Ectodermal cell (in vitro differentiated cells): ENCODE data around the gene VARS2. TPM values are rescaled to one million over a fixed set of nuclear protein-coding genes. Genes with fewer than 3 reads are reported as not detected.
"Not testable (repeated sequence)": the region's sequence is repeated elsewhere in the genome, so short reads cannot be mapped to it uniquely, and the experiment has no call there.

Experiments
- H3K27ac ChIP-seq: 2 replicates; pipeline ENCODE4 v1.7.0; 2013; ENCODE audit warnings: mild to moderate bottlenecking, low read depth, low read length; ENCODE audit not compliant: insufficient read depth, poor library complexity, severe bottlenecking
- H3K27me3 ChIP-seq: 2 replicates; pipeline ENCODE4 v1.7.0; 2013; ENCODE audit warnings: mild to moderate bottlenecking, low read length; ENCODE audit not compliant: insufficient read depth, control insufficient read depth, poor library complexity, severe bottlenecking
- H3K36me3 ChIP-seq: one replicate; pipeline ENCODE4 v1.7.0; 2013; ENCODE audit warnings: low read length; ENCODE audit not compliant: control insufficient read depth, insufficient read depth
- H3K4me1 ChIP-seq: one replicate; pipeline ENCODE4 v1.7.0; 2013; ENCODE audit warnings: low read length; ENCODE audit not compliant: control insufficient read depth, insufficient read depth
- H3K4me3 ChIP-seq: 2 replicates; pipeline ENCODE4 v1.7.0; 2013; ENCODE audit warnings: low read depth, low read length, control low read depth; ENCODE audit not compliant: insufficient read depth
- H3K9me3 ChIP-seq: 2 replicates; pipeline ENCODE4 v1.7.0; 2013; ENCODE audit warnings: mild to moderate bottlenecking, low read length, moderate library complexity; ENCODE audit not compliant: control insufficient read depth
- WGBS, 2 experiments: methylation state at CpG; one replicate each; pipeline ENCODE4 v1.1.7; 2013; ENCODE audit warnings: missing lambda C conversion rate in 2 of 2; 5-methylcytosine and 5-hydroxymethylcytosine counted together
- polyA plus RNA-seq, 4 experiments: library from polyadenylated mRNA; stranded (reverse); fragments of 50-300 nt; gene quantifications; one replicate each; pipeline ENCODE4 v1.2.3, GENCODE V29; 2013

The VARS2 gene
- polyA plus RNA-seq (2013, experiment 1 of 4) = 93.5 TPM
- 91.2 TPM for polyA plus RNA-seq (2013, experiment 2 of 4)
- polyA plus RNA-seq (2013, experiment 3 of 4) = 56.0 TPM
- polyA plus RNA-seq (2013, experiment 4 of 4) = 65.6 TPM

DNA sequence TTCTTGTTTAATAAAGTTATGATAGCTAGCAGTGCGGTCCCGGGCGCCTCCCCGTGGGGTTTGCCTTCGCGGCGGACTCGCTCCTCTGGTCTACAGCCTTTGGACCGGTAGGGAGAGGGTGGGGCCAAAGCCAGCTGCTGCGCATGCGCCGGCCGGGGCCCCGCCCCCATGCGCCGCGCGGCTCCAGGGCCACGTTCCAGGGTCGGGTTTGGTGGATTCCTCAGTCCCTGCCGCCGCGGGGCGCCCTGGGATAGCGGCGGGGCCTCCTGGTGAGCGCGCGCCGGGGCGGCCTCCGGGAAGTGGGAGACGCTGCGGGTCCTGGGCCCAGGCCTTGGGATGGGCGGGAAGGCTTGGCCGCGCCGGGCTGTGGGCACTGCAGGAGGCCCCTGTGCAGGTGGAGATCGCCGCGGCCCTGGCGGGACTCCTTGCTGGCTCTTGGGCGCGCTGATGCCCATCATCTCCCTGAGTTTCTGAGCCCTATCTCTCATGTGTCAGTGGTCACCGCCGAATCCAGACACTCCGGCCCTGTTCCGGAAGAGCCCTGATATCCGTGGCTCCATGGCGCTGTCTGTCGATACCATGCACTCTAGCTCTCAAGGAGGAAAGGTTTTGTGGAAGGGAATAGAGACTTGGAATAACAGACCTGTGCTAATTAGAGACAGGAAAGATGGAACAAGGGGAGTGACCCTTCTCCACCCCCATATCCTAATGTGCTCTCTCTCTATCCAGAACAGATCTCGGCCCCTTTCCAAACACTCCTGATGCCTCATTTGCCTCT is at the start of gene VARS2:
VARS2 (plus strand) TSS at position 163 of the 778 bp plus-strand sequence; CDS start at position 762, 599 bp downstream.
- Histone ChIP-seq H3K9me3 (no peaks in the 10 kb centered on the region), H3K4me1 (peaks cover 11% of the 10 kb centered on the region), H3K36me3 (peaks cover 20% of the 10 kb centered on the region), H3K27me3 (no peaks in the 10 kb centered on the region), H3K4me3 (peak within 1 kb of the TSS; percentile 67), H3K27ac (peak within 1 kb of the TSS; percentile 16)
- 7% methylated on average over 52 of the region's 52 CpGs for WGBS, 2 experiments

DNA sequence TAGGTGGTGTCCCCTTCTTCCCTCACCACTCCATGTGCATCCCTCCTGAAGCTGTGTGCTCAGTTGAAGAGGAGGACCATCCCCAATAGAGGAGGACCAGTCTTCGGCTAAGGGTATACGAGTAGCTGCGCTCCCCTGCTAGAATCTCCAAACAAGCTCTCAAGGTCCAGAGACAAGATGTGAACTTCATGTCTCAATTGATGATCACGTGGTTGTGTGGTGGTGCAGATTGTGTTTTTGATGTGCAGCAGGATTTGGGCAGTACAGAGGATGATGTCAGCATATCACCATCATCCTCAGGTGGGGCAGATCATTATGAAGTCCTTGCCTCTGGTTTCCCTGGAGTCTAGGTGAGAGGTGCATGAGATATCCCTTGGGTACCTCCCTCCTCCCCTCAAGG is 49.7 kb upstream of the VARS2 start:
- Histone ChIP-seq H3K4me1 (no peaks in the 10 kb centered on the region), H3K4me3 (no peak overlapping the region), H3K9me3 (no peaks in the 10 kb centered on the region), H3K36me3 (no peaks in the 10 kb centered on the region), H3K27me3 (no peaks in the 10 kb centered on the region), H3K27ac (no peak overlapping the region)
- WGBS, 2 experiments = 94% methylated on average over 4 of the region's 4 CpGs

DNA sequence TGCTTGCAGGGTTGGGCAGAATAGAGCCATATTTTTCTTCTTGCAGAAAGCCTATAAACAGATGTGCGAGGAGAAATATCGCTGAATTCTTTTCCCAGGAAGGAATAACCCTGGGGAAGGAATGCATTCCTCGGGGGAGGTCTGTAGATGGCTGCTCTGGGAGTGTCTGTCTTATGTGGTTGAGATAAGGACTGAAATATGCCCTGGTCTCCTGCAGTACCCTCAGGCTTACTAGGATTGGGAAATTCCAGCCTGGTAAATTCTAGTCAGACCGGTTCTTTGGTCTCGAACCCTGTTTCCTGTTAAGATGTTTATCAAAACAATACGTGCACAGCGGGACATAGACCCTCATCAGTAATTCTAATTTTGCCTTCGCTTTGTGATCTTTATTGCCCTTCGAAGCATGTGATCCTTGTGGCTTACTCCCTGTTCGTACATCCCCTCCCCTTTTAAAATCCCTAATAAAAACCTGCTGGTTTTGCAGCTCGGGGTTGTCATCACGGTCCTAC is 44.7 kb upstream of the VARS2 start:
- H3K27ac ChIP-seq, H3K9me3 ChIP-seq, H3K4me1 ChIP-seq, H3K27me3 ChIP-seq, H3K36me3 ChIP-seq, H3K4me3 ChIP-seq: not testable (repeated sequence)
- 91 to 92% methylated on average over 12 of the region's 12 CpGs for WGBS, 2 experiments

DNA sequence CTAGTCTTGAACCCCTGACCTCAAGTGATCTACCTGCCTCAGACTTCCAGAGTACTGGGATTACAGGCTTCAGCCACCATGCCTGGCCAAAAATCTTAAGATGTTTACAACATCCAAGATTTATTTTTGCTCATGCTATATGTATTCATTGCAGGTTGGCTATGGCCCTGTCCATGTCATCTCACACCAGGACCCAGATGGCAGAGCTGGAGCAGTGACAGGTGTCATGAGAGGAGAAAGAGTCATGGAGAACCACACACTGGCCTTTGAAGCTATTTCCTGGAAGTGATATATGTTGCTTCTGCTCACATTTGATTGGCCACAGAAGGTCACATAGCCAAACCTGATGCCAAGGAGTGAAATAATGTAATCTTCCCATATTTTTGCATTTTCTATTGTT is 43.5 kb upstream of the VARS2 start:
- Histone ChIP-seq H3K36me3 (no peaks in the 10 kb centered on the region), H3K9me3 (peaks cover 5% of the 10 kb centered on the region), H3K27me3 (no peaks in the 10 kb centered on the region)

DNA sequence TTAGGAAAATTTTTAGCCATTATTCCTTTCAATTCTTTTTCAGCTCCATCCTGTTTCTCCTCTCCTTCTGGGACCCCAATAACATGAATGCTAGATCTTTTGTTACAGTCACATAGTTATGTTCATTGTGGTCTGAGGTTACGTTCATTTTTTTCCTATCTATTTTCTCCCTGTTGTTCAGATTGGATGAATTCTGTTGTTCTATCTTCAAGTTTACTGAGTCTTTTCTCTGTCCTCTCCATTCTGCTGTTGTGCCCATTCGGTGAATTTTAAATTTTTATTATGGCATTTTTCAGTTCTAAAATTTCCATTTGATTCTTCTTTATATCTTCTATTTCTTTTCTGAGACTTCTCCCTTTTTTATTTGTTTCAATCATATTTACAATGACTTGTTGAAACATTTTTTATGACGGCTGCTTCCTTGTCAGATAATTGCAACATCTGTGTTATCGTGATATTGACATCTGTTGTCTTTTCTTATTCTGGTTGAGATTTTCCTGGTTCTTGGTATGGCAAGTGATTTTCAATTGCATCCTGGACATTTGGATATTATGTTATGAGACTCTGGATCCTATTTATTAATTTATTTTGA is 42.4 kb upstream of the VARS2 start:
- Histone ChIP-seq H3K27ac (no peak overlapping the region), H3K4me3 (no peak overlapping the region), H3K36me3 (no peaks in the 10 kb centered on the region), H3K9me3 (peaks cover 5% of the 10 kb centered on the region), H3K4me1 (no peaks in the 10 kb centered on the region), H3K27me3 (no peaks in the 10 kb centered on the region)
- WGBS, 2 experiments = 94% methylated on average over 3 to 4 of the region's 4 CpGs

More for the DNA sequence above, 43.5 kb upstream of the VARS2 start:
- H3K27ac ChIP-seq = no peak overlapping the region
- no peaks in the 10 kb centered on the region for H3K4me1 ChIP-seq
- no peak overlapping the region for H3K4me3 ChIP-seq

DNA sequence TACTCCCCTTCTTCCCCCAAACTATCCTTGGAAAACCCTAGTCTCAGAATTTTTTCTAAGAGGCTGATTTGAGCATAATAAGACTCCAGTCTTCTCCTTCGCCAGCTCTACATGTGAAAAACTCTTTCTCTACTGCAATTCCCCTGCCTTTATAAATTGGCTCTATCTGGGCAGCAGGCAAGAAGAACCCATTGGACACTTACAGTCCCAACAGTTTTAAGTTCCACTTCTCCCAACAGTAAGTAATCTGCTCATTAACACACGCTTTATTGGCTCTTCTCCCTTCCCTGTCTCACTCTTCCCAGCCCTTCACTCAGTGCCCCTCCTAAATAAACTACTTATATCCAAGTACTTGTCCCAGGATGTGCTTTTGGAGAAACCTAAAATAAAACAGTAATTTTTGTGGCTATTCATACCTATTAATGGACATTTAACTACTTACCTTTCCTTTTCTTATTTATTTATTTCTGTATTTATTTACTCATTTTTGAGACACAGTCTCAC is 40.8 kb upstream of the VARS2 start:
- H3K9me3 ChIP-seq = peaks cover 5% of the 10 kb centered on the region
- peaks cover 4% of the 10 kb centered on the region for H3K4me1 ChIP-seq
- no peak overlapping the region for H3K4me3 ChIP-seq
- H3K27me3 ChIP-seq = no peaks in the 10 kb centered on the region
- H3K36me3 ChIP-seq = no peaks in the 10 kb centered on the region
- 93 to 95% methylated on average over 2 of the region's 2 CpGs for WGBS, 2 experiments
- no peak overlapping the region for H3K27ac ChIP-seq

DNA sequence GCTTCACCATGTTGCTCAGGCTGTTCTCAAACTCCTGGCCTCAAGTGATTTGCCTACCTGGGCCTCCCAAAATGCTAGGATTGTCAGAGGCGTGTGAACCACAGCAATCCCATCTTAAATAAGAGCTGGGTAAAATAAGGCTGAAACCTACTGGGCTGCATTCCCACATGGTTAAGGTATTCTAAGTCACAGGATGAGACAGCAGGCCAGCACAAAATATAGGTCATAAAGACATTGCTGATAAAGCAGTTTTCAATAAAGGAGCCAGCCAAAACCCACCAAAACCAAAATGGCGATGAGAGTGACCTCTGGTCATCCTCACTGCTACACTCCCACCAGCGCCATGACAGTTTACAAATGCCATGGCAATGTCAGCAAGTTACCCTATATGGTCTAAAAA is 40.2 kb upstream of the VARS2 start:
- H3K27ac ChIP-seq, H3K4me3 ChIP-seq, H3K9me3 ChIP-seq, H3K36me3 ChIP-seq, H3K4me1 ChIP-seq, H3K27me3 ChIP-seq: not testable (repeated sequence)
- 91 to 93% methylated on average over 3 of the region's 3 CpGs for WGBS, 2 experiments

DNA sequence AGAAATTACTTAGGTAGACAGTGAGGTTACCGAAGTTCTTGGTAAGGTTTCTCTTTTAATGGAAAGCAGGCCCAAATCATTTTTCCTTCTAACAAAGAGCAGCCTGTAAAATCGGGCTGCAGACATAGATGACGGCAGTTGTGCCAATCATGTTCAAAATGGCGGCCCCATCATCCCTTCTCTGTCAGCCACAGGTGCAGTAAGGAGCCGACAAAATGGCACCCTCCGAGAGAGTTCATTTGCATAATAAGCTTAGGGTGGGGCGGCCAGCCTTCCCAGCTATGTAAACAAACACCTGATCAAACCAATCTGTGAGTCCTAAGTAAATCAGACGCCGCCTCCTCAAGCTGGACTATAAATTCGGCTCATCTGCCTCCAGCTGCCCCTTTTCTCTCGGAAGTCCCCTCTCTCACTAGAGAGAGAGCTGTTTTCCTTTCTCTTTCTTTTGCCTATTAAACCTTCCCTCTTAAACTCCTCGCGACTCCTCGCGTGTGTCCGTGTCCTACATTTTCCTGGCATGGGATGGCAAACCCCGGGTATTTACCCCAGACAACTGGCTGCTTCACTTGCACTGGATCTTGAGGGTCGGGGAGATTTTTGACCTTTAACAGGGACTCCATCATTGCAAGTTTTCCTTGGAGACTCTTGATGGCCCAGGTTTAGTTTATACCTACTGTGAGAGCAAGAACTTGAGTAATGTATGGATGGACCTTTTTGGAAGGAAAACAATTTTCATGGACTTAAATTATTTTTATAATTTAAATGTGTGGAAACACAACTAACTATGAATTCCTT is 38.6 kb upstream of the VARS2 start:
- H3K4me3 ChIP-seq = no peak overlapping the region
- H3K9me3 ChIP-seq = peaks cover 5% of the 10 kb centered on the region
- H3K27ac ChIP-seq = no peak overlapping the region
- WGBS, 2 experiments = 89 to 90% methylated on average over 18 of the region's 18 CpGs
- H3K36me3 ChIP-seq = no peaks in the 10 kb centered on the region
- peaks cover 20% of the 10 kb centered on the region for H3K4me1 ChIP-seq
- H3K27me3 ChIP-seq = no peaks in the 10 kb centered on the region

DNA sequence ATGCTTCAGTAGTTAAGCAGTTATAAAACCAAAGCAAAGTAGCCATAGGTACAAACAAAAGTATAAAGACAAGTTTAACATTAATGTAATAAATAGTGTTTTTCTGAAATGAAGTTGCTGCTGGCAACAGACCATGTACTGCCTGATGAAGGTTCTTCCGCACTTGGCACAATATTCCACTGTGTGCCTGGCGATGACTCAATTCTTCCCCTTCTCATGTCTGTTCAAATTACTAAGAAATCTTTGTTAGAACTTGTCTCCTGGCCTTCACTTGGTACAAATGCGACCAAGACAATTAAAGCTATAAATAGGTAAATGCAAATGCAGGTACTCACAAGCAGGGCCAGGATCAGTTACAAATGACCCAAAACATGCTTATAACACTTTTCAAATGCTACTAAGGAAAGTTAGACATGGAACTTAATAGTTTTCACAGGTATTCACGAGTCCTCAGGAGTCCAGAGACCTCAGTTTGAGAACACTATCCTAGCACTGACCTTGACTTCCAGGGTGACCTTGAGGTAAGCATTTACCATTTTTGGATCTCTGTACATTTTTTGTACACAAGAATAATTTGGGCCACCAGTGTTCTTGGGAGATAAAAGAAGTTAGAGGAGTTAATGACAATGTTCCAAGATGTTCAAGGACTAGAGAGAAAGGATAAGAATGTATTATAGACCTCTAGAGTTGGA is 37.9 kb upstream of the VARS2 start:
- H3K4me3 ChIP-seq = no peak overlapping the region
- H3K9me3 ChIP-seq = peaks cover 5% of the 10 kb centered on the region
- peaks cover 21% of the 10 kb centered on the region for H3K4me1 ChIP-seq
- no peaks in the 10 kb centered on the region for H3K27me3 ChIP-seq
- no peak overlapping the region for H3K27ac ChIP-seq
- no peaks in the 10 kb centered on the region for H3K36me3 ChIP-seq
- 79 to 81% methylated on average over 3 to 4 of the region's 4 CpGs for WGBS, 2 experiments
